Measurements from ENCODE around the gene LRRC3. TPM values are rescaled to one million over a fixed set of nuclear protein-coding genes. Genes with fewer than 3 reads are reported as not detected.
A peak's percentile ranks its signal among the peaks of the same experiment; 100 is the strongest.

The LRRC3 gene, protein sequence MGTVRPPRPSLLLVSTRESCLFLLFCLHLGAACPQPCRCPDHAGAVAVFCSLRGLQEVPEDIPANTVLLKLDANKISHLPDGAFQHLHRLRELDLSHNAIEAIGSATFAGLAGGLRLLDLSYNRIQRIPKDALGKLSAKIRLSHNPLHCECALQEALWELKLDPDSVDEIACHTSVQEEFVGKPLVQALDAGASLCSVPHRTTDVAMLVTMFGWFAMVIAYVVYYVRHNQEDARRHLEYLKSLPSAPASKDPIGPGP
- total RNA-seq (1 to 10 TPM in 7 of 9 donors, under 1 TPM in 2; 0.67 to 3.2 (median 2.3) TPM), polyA plus RNA-seq (1 to 10 TPM in 2 of 3 donors, under 1 TPM in 1; 0.97 to 1.9 (median 1.0) TPM)
- long read RNA-seq, donor 1, full-length matches to known transcripts: 1 of 1 reads
- long read RNA-seq, donor 1, partial matches to known transcripts: 0 of 1 reads
- long read RNA-seq, donor 1, other reads (novel, unspliced or antisense): 0 of 1 reads
- long read RNA-seq, donor 2: 0 reads
- long read RNA-seq, donor 3, full-length matches to known transcripts: 1 of 1 reads
- long read RNA-seq, donor 3, partial matches to known transcripts: 0 of 1 reads
- long read RNA-seq, donor 3, other reads (novel, unspliced or antisense): 0 of 1 reads
- long read RNA-seq, donor 4: 0 reads
- long read RNA-seq, donor 5, full-length matches to known transcripts: 10 of 11 reads
- long read RNA-seq, donor 5, partial matches to known transcripts: 0 of 11 reads
- long read RNA-seq, donor 5, other reads (novel, unspliced or antisense): 1 of 11 reads
- long read RNA-seq, donor 6, partial matches to known transcripts: 0 of 1 reads
- long read RNA-seq, donor 6, other reads (novel, unspliced or antisense): 1 of 1 reads
- long read RNA-seq, donor 7, full-length matches to known transcripts: 1 of 1 reads
- long read RNA-seq, donor 7, partial matches to known transcripts: 0 of 1 reads
- long read RNA-seq, donor 7, other reads (novel, unspliced or antisense): 0 of 1 reads
- long read RNA-seq, donor 8, full-length matches to known transcripts: 4 of 4 reads
- long read RNA-seq, donor 8, partial matches to known transcripts: 0 of 4 reads
- long read RNA-seq, donor 8, other reads (novel, unspliced or antisense): 0 of 4 reads
- long read RNA-seq, donor 9, full-length matches to known transcripts: 2 of 2 reads
- long read RNA-seq, donor 9, partial matches to known transcripts: 0 of 2 reads
- long read RNA-seq, donor 9, other reads (novel, unspliced or antisense): 0 of 2 reads
- long read RNA-seq, donor 10, full-length matches to known transcripts: 1 of 1 reads
- long read RNA-seq, donor 10, partial matches to known transcripts: 0 of 1 reads
- long read RNA-seq, donor 10, other reads (novel, unspliced or antisense): 0 of 1 reads

DNA sequence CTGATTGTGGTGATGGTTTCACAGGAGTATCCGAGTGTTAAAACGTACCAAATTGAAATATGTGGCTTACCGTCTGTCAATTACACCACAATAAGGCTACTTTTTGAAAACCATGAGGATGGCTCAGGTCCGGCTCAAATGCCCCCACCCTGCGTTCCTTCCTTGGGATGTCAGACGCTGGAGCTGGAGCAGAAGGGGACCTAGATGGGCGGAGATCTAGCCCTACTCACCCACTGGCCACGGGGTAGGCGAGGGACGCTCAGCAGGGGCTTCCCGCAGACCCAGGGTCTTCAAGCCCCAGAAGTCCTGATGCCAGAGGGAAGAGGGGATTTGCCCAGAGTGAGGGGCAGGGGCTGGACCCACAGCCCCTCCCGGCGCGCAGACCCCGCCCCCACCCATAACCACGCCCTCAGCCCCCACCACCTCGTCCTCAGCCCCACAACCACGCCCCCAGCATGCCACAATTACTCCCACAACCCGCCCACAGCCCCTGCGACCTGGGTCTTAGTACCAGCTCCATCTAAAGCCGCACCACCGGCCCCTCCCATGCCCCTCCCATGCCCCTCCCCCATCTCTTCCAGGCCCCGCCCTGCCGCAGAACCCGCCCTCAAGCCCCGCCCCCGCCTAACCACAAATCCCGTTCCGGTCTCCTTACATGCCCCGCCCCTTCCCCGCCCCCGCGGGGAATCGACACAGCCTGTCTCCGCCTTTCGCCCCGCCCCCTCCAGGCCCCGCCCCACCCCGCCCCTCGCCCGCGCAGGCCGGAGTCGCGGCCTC, at the start of gene LRRC3:
Gene LRRC3 (plus strand): TSS at position 764 of the 777 bp plus-strand sequence. CDS start 1,135 bp downstream, outside the sequence.
- intact Hi-C loops (cut with DNase I): loop anchor here in 1 of 2 donors (5.0 to 10.0 kb wide), 2 partner anchors 110 to 1797 kb away; no protein-coding TSS in a partner anchor
- H3K36me3 ChIP-seq (replicated peaks in 1 of 2): no peaks in the 10 kb centered on the region
- no peaks in the 10 kb centered on the region for H3K9me3 ChIP-seq (replicated peaks in 1 of 3)
- TF ChIP-seq, protein P1, sequence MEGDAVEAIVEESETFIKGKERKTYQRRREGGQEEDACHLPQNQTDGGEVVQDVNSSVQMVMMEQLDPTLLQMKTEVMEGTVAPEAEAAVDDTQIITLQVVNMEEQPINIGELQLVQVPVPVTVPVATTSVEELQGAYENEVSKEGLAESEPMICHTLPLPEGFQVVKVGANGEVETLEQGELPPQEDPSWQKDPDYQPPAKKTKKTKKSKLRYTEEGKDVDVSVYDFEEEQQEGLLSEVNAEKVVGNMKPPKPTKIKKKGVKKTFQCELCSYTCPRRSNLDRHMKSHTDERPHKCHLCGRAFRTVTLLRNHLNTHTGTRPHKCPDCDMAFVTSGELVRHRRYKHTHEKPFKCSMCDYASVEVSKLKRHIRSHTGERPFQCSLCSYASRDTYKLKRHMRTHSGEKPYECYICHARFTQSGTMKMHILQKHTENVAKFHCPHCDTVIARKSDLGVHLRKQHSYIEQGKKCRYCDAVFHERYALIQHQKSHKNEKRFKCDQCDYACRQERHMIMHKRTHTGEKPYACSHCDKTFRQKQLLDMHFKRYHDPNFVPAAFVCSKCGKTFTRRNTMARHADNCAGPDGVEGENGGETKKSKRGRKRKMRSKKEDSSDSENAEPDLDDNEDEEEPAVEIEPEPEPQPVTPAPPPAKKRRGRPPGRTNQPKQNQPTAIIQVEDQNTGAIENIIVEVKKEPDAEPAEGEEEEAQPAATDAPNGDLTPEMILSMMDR (IDR thresholded peaks at IDR 0.05): no peak
- TF ChIP-seq POLR2A (IDR thresholded peaks at IDR 0.05): no peak
- H3K27ac ChIP-seq: peak within 1 kb of the TSS in 1 of 5 donors; percentile 43
- H3K4me1 ChIP-seq (replicated peaks in 1 of 2): peaks cover 4 to 5% of the 10 kb centered on the region in 2 donors
- WGBS, 4 donors: 6 to 17% (median 10%) methylated on average over 9 to 45 of the region's 45 CpGs
- DNase-seq: peak; percentile 84 to 93 (median 90)
- H3K4me3 ChIP-seq: peak within 1 kb of the TSS in 3 of 4 donors; percentile 25 to 98 (median 40)
- H3K27me3 ChIP-seq: no peaks in the 10 kb centered on the region

DNA sequence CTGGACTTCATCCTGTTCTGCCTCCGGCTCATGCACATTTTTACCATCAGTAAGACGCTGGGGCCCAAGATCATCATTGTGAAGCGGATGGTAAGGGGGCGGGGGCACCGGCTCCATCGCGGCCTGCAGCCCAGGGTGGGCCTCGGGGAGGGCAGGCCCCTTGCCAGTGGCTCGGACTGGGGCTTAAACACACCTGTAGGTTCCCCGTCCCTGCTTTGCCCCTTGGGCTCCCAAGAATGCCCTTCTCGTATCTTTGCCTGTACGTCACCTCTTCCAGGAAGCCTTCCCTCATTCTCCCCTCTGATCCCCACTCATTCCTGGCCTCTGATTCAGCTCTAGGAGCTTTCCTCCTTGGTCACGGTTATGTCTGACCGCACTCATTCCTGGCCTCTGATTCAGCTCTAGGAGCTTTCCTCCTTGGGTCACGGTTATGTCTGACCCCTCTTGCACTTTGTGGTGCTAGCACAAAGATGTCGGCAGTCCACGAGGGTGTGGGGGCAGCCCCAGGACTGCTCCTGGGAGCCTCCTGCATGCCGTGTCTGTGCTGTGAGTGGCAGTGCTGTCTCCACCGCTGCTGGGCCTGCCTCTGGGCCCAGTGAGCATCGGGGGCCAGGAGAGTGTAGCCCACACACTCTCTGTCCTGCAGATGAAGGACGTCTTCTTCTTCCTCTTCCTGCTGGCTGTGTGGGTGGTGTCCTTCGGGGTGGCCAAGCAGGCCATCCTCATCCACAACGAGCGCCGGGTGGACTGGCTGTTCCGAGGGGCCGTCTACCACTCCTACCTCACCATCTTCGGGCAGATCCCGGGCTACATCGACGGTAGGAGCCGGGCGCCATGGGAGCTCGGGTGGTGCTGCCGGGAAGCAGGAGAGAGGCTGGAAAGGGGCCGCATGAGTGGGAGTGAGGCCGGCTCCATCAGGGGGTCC, 49.1 kb upstream of the LRRC3 start:
- DNase-seq: peak in 1 of 7 donors; percentile 20
- no peaks in the 10 kb centered on the region for H3K9me3 ChIP-seq (replicated peaks in 1 of 3)
- H3K27me3 ChIP-seq: no peaks in the 10 kb centered on the region
- no peak overlapping the region for H3K4me3 ChIP-seq
- TF ChIP-seq, protein P1 (IDR thresholded peaks at IDR 0.05): no peak
- intact Hi-C loops (cut with DNase I): no loop called here
- 80 to 90% (median 85%) methylated on average over 25 to 37 of the region's 37 CpGs for WGBS, 4 donors
- no peak overlapping the region for H3K27ac ChIP-seq
- no peaks in the 10 kb centered on the region for H3K4me1 ChIP-seq (replicated peaks in 1 of 2)
- no peaks in the 10 kb centered on the region for H3K36me3 ChIP-seq (replicated peaks in 1 of 2)

DNA sequence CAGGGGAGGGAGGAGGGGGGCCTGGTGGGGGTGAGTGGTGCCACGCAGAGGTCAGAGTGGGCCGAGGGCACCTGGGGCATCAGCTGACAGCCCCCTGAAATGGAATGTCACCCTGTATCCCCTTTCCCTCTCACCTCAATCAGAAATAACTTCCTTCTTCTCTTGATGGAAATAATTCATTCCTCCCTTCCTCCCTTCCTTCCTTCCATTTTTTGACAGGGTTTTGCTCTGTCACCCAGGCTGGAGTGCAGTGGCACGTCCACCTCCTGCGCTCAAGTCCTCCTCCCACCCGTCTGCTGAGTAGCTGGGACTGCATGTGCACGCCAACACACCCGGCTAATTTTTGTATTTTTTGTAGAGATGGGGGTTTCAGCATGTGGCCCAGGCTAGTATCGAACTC, 48.4 kb upstream of the LRRC3 start:
- no peak for TF ChIP-seq POLR2A (IDR thresholded peaks at IDR 0.05)
- TF ChIP-seq, protein P1 (IDR thresholded peaks at IDR 0.05): no peak
- intact Hi-C loops (cut with DNase I): no loop called here
- H3K27me3 ChIP-seq: no peaks in the 10 kb centered on the region
- no peaks in the 10 kb centered on the region for H3K9me3 ChIP-seq (replicated peaks in 1 of 3)
- WGBS, 4 donors: 77 to 87% (median 83%) methylated on average over 7 to 8 of the region's 8 CpGs
- no peaks in the 10 kb centered on the region for H3K36me3 ChIP-seq (replicated peaks in 1 of 2)
- no peak overlapping the region for H3K4me3 ChIP-seq
- no peak for DNase-seq
- no peaks in the 10 kb centered on the region for H3K4me1 ChIP-seq (replicated peaks in 1 of 2)
- H3K27ac ChIP-seq: no peak overlapping the region

Measured in adrenal gland (tissue), 19 donors.